Breast epithelium (tissue), 4 donors: ENCODE results near the gene CACNA1I. TPM values are rescaled to one million over a fixed set of nuclear protein-coding genes. Genes with fewer than 3 reads are reported as not detected.

Experiments
- DNase-seq, 2 donors: peaks; one replicate each; pipeline ENCODE4 v3.0.0-alpha.2; 2019; ENCODE audit warnings: low spot score in 2 of 2
- H3K27ac ChIP-seq, 2 donors: fragments of 200-600 bp; sonication (generic) in 1 of 2; one replicate each; pipeline ENCODE4 v1.5.1; 2016 to 2019; ENCODE audit warnings: mild to moderate bottlenecking in 1 of 2
- H3K27me3 ChIP-seq, 2 donors: fragments of 200-600 bp; sonication (generic) in 1 of 2; one replicate each; pipeline versions ENCODE4 v1.5.1 to v1.6.0; 2017 to 2019; ENCODE audit warnings: control low read depth in 1 of 2, mild to moderate bottlenecking in 1 of 2
- H3K36me3 ChIP-seq: fragments of 200-600 bp; one replicate; pipeline ENCODE4 v1.5.1; 2019
- H3K4me1 ChIP-seq, 2 donors: fragments of 200-600 bp; sonication (generic); one replicate each; pipeline ENCODE4 v1.5.1; 2016 to 2019; ENCODE audit warnings: control low read depth in 1 of 2
- H3K4me3 ChIP-seq, 3 donors: fragments of 200-600 bp; sonication (generic); 1 replicate in 2 of 3; 2 replicates in 1 of 3; pipeline ENCODE4 v1.5.1; 2016 to 2019; ENCODE audit warnings: mild to moderate bottlenecking in 3 of 3, moderate library complexity in 2 of 3
- H3K9me3 ChIP-seq, 2 donors: fragments of 200-600 bp; sonication (generic) in 1 of 2; one replicate each; pipeline ENCODE4 v1.5.1; 2016 to 2019; ENCODE audit warnings: control low read depth in 1 of 2
- POLR2A ChIP-seq: fragments of 450-650 bp; IDR thresholded peaks from one replicate; pipeline ENCODE4 v1.6.1; 2016; ENCODE audit warnings: antibody characterized with exemption, mild to moderate bottlenecking, moderate library complexity
- POLR2AphosphoS5 ChIP-seq, 3 donors: sonication (generic); formaldehyde crosslinking; IDR thresholded peaks; one replicate each; pipeline ENCODE4 v1.6.1; 2017; ENCODE audit warnings: antibody characterized with exemption in 3 of 3
- intact Hi-C: fragments of 100-400 bp; cut with DNase I; formaldehyde crosslinking; loops from one replicate; pipeline ENCODE4 v1.15.1; 2023; ENCODE audit warnings: low total_unique reads
- total RNA-seq, 3 donors: library from RNA; depleted of rRNA; stranded (reverse); fragments of >200 nt; gene quantifications; one replicate each; pipeline ENCODE4 v1.1.0, GENCODE V29; 2016
- TF ChIP-seq, protein P1 (sequence below), 3 donors: fragments of 450-650 bp; IDR thresholded peaks; one replicate each; pipeline ENCODE4 v1.5.1; 2016 to 2017; ENCODE audit warnings: antibody characterized with exemption in 3 of 3, mild to moderate bottlenecking in 3 of 3, moderate library complexity in 3 of 3

Gene CACNA1I
- total RNA-seq, 3 donors from 2014 or later: 0.32 to 0.44 (median 0.33) TPM

DNA sequence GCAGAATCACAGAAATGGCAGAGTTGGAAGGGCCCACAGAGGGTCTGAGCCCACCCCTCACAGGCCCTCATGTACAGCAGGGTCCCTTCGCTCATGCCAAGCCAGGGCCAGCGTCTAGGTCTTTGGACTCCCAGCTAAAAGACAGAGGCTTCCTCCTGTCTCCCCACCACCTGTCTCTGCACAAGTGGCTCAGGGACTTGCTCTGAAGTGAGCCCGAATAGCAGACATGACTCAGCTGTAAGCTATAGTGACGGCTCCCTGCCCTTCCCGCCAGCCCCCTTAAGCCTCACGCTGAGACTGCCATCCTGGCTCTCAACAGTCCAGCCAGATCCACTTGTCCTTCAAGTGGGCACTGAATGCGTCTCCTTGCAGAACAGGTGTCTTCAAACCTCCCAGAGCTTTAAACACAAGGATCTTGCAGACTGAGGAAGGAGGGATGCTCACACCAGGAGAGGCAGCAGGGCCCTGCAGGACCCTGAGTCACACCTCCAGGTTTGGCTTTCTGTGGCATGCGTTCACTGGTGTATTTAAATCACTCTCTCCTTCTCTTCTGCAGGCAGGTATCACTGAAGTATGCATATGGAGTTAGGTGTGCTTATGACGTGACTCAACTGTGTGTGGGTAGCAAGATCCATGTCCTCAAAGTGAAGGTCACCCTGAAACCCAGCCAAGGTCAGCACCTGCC lies 154.9 kb downstream of the CACNA1I start:
- peak in 1 of 2 donors; percentile 35 for DNase-seq

DNA sequence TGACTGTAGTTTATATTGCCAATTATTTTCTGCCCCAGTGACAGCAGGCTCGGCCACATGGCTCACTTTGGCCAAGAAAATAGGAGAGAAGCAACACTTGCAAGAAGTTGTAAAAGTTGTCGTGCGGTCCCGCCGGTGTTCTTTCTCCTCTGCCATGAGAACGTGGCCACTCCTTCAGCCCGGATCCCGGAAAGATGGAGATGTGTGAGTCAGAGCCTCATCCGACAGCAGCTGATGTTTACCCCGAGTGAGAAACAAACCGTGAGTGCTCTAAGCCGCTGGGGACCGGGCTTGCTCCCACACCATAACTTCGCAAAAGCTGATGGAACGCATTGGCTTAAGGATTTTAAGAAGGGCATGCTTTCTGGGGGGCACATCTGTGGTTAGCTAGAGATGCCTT lies 157.0 kb downstream of the CACNA1I start:
- H3K27me3 ChIP-seq: no peaks in the 10 kb centered on the region
- DNase-seq: no peak
- H3K9me3 ChIP-seq: no peaks in the 10 kb centered on the region
- intact Hi-C loops: no loop called here
- H3K36me3 ChIP-seq: no peaks in the 10 kb centered on the region
- TF ChIP-seq, protein P1, sequence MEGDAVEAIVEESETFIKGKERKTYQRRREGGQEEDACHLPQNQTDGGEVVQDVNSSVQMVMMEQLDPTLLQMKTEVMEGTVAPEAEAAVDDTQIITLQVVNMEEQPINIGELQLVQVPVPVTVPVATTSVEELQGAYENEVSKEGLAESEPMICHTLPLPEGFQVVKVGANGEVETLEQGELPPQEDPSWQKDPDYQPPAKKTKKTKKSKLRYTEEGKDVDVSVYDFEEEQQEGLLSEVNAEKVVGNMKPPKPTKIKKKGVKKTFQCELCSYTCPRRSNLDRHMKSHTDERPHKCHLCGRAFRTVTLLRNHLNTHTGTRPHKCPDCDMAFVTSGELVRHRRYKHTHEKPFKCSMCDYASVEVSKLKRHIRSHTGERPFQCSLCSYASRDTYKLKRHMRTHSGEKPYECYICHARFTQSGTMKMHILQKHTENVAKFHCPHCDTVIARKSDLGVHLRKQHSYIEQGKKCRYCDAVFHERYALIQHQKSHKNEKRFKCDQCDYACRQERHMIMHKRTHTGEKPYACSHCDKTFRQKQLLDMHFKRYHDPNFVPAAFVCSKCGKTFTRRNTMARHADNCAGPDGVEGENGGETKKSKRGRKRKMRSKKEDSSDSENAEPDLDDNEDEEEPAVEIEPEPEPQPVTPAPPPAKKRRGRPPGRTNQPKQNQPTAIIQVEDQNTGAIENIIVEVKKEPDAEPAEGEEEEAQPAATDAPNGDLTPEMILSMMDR (IDR thresholded peaks at IDR 0.05): no peak
- TF ChIP-seq POLR2AphosphoS5 (IDR thresholded peaks at IDR 0.05): no peak
- no peak for TF ChIP-seq POLR2A
- no peak overlapping the region for H3K4me3 ChIP-seq
- H3K27ac ChIP-seq: no peak overlapping the region
- no peaks in the 10 kb centered on the region for H3K4me1 ChIP-seq

More for the DNA sequence above, 154.9 kb downstream of the CACNA1I start:
- H3K27me3 ChIP-seq: no peaks in the 10 kb centered on the region
- H3K4me3 ChIP-seq: no peak overlapping the region
- no peaks in the 10 kb centered on the region for H3K9me3 ChIP-seq
- no peaks in the 10 kb centered on the region for H3K4me1 ChIP-seq
- intact Hi-C loops: no loop called here
- TF ChIP-seq POLR2AphosphoS5 (IDR thresholded peaks at IDR 0.05) (no peak), POLR2A (no peak)
- TF ChIP-seq, protein P1 (IDR thresholded peaks at IDR 0.05): no peak
- H3K36me3 ChIP-seq: no peaks in the 10 kb centered on the region
- no peak overlapping the region for H3K27ac ChIP-seq

DNA sequence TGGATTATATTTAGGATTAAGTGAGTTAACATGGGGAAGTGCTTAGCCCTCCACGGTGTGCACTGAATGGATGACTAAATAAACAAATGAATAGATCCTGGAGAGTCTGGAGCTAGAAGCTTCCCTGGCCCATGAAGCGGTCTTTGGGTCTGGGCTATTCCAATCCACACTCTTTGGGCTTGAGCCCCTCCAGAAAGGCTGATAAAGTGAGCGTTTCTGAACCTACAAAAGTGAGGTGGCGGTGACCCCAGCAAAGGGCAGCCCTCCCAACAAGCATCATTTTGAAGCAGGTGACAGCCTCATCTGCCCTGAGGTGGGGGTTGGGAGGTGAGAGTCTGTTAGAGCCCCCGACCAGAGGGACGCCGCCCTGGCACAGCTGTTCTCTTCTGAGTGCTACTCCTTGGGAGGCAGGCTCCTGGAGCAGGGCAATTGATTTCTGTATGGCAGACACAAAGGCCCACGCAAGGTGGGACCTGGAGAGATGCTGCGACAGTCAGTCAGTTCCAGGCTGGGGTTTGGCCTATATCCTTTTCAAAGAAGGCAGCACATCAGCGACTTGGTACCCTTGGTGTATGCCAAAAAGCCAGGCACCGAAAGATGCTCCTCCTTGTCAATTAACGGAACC lies 157.8 kb downstream of the CACNA1I start:
- no peak overlapping the region for H3K4me3 ChIP-seq
- no peaks in the 10 kb centered on the region for H3K9me3 ChIP-seq
- H3K36me3 ChIP-seq: no peaks in the 10 kb centered on the region
- H3K4me1 ChIP-seq: no peaks in the 10 kb centered on the region
- no peak overlapping the region for H3K27ac ChIP-seq
- intact Hi-C loops: no loop called here
- TF ChIP-seq POLR2A (no peak), POLR2AphosphoS5 (IDR thresholded peaks at IDR 0.05) (no peak)
- TF ChIP-seq, protein P1 (IDR thresholded peaks at IDR 0.05): no peak
- no peak for DNase-seq
- H3K27me3 ChIP-seq: no peaks in the 10 kb centered on the region

DNA sequence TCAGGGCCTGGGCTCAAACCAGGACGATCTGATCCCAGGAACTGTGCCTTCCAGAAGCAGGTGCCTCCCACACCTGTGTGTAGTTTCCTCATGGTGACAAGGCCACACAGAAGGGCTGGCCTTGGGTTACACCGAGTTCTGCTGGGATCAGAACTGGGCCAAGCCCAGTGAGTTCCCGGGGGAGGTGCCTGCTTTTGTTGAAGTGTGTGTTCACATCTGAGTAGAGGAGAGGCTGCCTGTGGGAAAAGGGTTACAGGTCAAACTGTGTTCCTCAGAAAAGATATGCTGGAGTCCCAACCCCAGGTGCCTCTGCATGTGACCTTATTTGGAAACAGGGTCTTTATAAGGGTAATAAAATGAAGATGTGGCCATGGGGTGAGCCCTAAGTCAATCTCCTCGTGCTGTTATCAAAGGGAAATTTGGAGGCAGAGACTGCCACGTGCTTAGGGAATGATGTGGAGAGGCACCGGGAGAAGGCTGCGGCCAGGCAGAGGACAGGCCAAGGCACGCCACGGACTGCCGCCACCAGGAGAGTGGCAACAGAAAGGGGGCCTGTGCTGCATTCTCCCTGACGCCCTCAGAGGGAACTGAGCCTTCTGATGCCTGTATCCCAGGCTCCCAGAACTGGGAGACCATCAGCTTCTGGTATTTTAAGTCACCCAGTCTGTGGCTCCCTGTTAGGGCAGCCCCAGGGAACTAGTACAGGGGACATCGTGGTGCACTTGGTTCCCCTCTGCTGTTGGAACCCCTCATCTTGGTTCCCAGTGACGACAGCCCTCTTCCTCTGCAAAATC lies 158.8 kb downstream of the CACNA1I start:
- Histone ChIP-seq H3K27me3 (no peaks in the 10 kb centered on the region), H3K4me3 (no peak overlapping the region), H3K27ac (no peak overlapping the region), H3K4me1 (no peaks in the 10 kb centered on the region), H3K36me3 (no peaks in the 10 kb centered on the region), H3K9me3 (no peaks in the 10 kb centered on the region)
- no peak for DNase-seq
- intact Hi-C loops: no loop called here
- TF ChIP-seq, protein P1 (IDR thresholded peaks at IDR 0.05): no peak
- TF ChIP-seq POLR2AphosphoS5 (IDR thresholded peaks at IDR 0.05) (no peak), POLR2A (no peak)

DNA sequence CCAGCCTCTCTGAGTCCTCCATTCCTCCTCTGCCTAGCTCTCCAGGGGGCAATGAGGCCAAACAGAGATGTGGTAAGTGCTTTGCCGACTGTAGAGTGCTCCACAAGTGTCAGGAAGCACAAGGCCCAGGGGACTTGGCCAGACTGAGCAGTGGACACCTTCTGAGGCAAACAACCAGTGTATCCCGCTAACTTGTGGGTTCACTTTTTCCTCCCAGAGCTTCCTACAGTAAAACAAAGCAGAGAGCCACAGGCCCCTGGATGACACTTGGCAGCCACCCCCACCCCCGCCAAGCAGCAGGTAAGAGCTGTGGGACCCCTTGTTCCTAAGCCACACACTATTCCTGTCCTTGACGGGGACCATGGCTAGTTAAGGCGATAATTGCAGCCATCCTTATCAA lies 160.9 kb downstream of the CACNA1I start:
- intact Hi-C loops: no loop called here
- H3K27me3 ChIP-seq: no peaks in the 10 kb centered on the region
- no peaks in the 10 kb centered on the region for H3K4me1 ChIP-seq
- DNase-seq: no peak
- no peak for TF ChIP-seq POLR2AphosphoS5 (IDR thresholded peaks at IDR 0.05)
- TF ChIP-seq POLR2A: no peak
- TF ChIP-seq, protein P1 (IDR thresholded peaks at IDR 0.05): no peak
- H3K36me3 ChIP-seq: no peaks in the 10 kb centered on the region
- no peaks in the 10 kb centered on the region for H3K9me3 ChIP-seq
- H3K27ac ChIP-seq: no peak overlapping the region
- no peak overlapping the region for H3K4me3 ChIP-seq
